Spinal cord (tissue), 10 donors: ENCODE measurements around the gene WASF1. TPM values are rescaled to one million over a fixed set of nuclear protein-coding genes. Genes with fewer than 3 reads are reported as not detected.

ENCODE experiments used
- DNase-seq, 6 donors: peaks; one replicate each; pipeline versions ENCODE4 v3.0.0 to v3.0.0-alpha.2; 2013 to 2015; ENCODE audit warnings: low spot score in 6 of 6, low read depth in 4 of 6
- H3K27ac ChIP-seq: one replicate; pipeline ENCODE4 v1.5.1; 2013; ENCODE audit warnings: low read depth, low read length, control low read depth
- H3K27me3 ChIP-seq: one replicate; pipeline ENCODE4 v1.6.1; 2013; ENCODE audit warnings: low read length; ENCODE audit not compliant: control insufficient read depth, insufficient read depth
- H3K36me3 ChIP-seq: one replicate; pipeline ENCODE4 v1.6.1; 2013; ENCODE audit warnings: low read length; ENCODE audit not compliant: control insufficient read depth, insufficient read depth
- H3K4me1 ChIP-seq: one replicate; pipeline ENCODE4 v1.6.1; 2013; ENCODE audit warnings: low read length; ENCODE audit not compliant: control insufficient read depth, insufficient read depth
- H3K4me3 ChIP-seq: one replicate; pipeline ENCODE4 v1.5.1; 2013; ENCODE audit warnings: low read depth, low read length, control low read depth
- H3K9me3 ChIP-seq: one replicate; pipeline ENCODE4 v1.6.1; 2013; ENCODE audit warnings: low read length; ENCODE audit not compliant: control insufficient read depth, insufficient read depth
- WGBS: methylation state at CpG from one replicate; pipeline ENCODE4 v1.1.5; 2013; ENCODE audit warnings: missing lambda C conversion rate; ENCODE audit not compliant: insufficient coverage; 5-methylcytosine and 5-hydroxymethylcytosine counted together
- polyA plus RNA-seq, 2 donors: library from polyadenylated mRNA; unstranded; fragments of 120-200 nt; gene quantifications; one replicate each; pipeline ENCODE4 v1.2.1, GENCODE V29; 2013; ENCODE audit not compliant: insufficient read length in 2 of 2
- total RNA-seq, 2 donors: library from RNA; depleted of rRNA in 1 of 2; stranded (reverse); fragments of 120-200 nt in 1 of 2; fragments of >200 nt in 1 of 2; gene quantifications; one replicate each; pipeline versions ENCODE4 v1.2.3 to v1.2.4, GENCODE V29; 2013 to 2014
- donor health status: healthy.

WASF1 gene
- total and polyA plus RNA-seq, 4 donors = 19.3 to 239 (median 113) TPM

DNA sequence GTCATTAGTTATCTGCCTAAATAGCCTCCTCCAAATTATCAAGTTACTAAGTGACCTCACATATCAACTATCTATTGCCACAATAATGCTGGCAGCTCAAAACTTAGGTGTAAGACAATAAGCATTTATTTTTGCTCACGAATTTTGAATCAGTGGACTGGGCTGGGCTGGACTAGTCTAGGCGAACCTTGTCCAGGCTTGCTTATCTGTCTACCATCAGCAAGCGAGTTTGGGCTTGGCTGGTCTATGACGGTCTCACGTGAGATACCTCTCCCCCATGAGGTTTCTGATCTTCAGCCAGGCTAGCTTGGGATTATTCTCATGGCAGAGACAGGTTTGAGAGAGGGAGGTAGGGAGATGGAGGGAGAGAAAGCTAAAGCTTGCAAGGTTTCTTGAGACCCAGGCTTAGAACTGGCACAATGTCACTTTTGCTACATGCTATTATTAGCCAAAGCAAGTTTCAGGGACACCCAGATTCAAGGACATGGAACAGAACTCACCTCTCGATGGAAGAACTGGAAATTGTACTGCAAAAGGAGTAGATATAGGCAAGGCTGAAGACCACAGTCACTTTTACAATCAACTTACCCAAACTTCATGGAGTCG, 80.9 kb downstream of the WASF1 start:
- H3K36me3 ChIP-seq = peaks cover 15% of the 10 kb centered on the region
- no peak overlapping the region for H3K27ac ChIP-seq
- no peak for DNase-seq
- WGBS = 95% methylated on average over 6 of the region's 7 CpGs
- H3K27me3 ChIP-seq = no peaks in the 10 kb centered on the region
- H3K9me3 ChIP-seq = no peaks in the 10 kb centered on the region
- no peaks in the 10 kb centered on the region for H3K4me1 ChIP-seq
- no peak overlapping the region for H3K4me3 ChIP-seq

DNA sequence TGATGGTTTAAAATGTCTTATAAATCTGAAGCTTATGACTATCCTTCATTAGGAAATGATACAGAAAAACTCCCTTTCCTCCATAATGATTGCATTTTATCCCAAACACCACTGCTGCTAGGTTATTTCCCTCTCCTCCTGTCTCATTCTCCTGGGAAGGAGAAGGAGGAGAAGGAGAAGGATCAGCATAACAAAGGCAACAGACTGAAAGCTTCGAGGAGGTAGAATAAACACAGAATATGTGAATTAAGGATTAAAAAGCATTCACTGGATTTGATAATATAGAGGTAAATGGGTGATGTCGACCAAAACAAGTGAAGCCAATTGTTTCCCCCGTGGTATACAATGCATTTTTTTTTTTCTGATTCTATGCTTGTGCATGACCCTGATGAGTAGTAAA, 82.0 kb downstream of the WASF1 start:
- no peaks in the 10 kb centered on the region for H3K27me3 ChIP-seq
- WGBS = no CpG with 5 or more reads among the region's 3 CpGs
- H3K4me3 ChIP-seq = no peak overlapping the region
- no peaks in the 10 kb centered on the region for H3K9me3 ChIP-seq
- no peak for DNase-seq
- no peaks in the 10 kb centered on the region for H3K4me1 ChIP-seq
- peaks cover 15% of the 10 kb centered on the region for H3K36me3 ChIP-seq
- H3K27ac ChIP-seq = no peak overlapping the region

DNA sequence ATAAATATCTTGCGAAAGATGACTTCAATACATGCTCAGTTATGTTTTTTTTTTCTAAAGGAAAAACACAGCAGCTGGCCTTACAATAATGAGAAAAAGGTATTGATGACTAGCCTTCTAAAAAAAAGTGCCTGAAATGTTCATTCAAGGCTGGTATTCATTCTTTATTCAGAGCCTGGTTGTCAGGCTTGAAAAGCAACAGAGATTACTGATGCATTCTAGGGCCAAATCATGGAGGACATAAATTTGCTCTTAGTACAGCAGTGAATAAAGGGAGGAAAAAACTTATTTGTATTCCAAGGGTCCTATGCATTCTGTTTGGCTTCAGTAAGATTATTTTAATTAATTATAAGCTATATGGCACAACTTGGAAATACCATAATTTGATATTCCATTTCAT, 83.5 kb downstream of the WASF1 start:
- Histone ChIP-seq H3K27me3 (no peaks in the 10 kb centered on the region), H3K36me3 (peaks cover 8% of the 10 kb centered on the region), H3K27ac (no peak overlapping the region), H3K4me1 (no peaks in the 10 kb centered on the region), H3K9me3 (no peaks in the 10 kb centered on the region), H3K4me3 (no peak overlapping the region)
- peak in 2 of 6 donors; percentile 31 to 37 for DNase-seq
- no CpG with 5 or more reads among the region's 1 CpG for WGBS

DNA sequence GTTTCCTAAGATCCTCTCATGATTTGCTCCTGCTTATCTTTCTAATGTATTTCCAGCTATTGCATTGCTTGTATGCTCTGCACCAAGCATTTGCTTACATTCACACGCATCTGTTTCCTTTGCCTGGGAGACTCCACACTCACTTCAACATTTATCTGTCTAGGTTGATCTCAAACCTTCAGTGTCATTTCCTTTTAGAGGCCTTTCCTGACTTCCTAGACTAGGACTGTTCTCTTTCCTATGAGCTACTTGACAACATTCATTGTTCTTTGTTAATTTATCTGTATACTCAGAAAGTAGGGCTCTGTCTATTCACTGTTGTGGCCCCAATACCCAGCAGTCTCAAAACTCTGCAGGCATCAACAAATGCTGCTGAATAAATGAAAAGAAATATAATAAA, 84.4 kb downstream of the WASF1 start:
- Histone ChIP-seq H3K27me3 (no peaks in the 10 kb centered on the region), H3K36me3 (peaks cover 8% of the 10 kb centered on the region), H3K9me3 (no peaks in the 10 kb centered on the region), H3K4me1 (no peaks in the 10 kb centered on the region), H3K27ac (peak overlapping the region; percentile 35), H3K4me3 (no peak overlapping the region)
- DNase-seq = peak in 2 of 6 donors; percentile 14 to 17
- 33% methylated on average over 1 of the region's 1 CpG for WGBS

DNA sequence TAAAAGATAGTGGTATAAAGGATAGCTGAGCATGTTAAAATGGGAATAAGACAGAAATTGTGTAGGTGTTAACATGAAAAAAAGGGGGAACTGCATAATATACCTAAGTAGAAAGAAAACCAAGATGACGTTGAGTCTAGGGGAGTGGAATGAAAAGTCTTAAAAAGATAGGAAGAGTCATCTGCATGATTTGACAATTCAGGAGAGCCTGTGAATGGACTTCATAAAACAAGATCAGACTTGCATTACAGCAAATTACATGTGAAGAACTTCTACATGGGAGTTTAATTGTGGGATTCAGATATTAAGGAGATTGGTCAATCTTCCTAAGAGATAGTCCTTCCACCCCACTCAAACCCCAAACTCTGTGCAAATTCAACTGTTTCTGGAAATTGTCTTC, 85.5 kb downstream of the WASF1 start:
- Histone ChIP-seq H3K36me3 (peaks cover 4% of the 10 kb centered on the region), H3K4me3 (no peak overlapping the region), H3K9me3 (no peaks in the 10 kb centered on the region), H3K4me1 (no peaks in the 10 kb centered on the region), H3K27me3 (no peaks in the 10 kb centered on the region), H3K27ac (no peak overlapping the region)
- DNase-seq = no peak
- WGBS = no CpG with 5 or more reads among the region's 1 CpG

DNA sequence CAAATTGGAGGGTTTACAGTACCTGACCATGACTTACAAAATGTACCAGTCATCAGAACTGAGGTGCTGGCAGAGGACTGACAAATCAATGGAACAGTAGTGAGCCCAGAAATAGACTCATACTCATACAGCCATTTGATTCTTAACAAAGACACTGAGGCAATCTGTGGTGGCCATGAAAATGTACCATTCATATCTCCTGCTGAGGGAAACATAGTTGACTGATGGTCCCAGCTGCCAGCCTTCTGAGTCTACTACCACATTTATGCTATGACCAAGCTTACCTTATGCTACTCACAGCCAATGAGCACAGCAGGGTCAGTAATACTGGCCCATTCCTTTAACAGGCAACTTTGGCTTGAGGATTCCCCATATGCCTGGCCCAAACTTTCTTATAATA, 88.6 kb downstream of the WASF1 start:
- Histone ChIP-seq H3K4me1 (no peaks in the 10 kb centered on the region), H3K27ac (no peak overlapping the region), H3K4me3 (no peak overlapping the region), H3K27me3 (no peaks in the 10 kb centered on the region), H3K36me3 (no peaks in the 10 kb centered on the region), H3K9me3 (no peaks in the 10 kb centered on the region)
- DNase-seq = no peak

DNA sequence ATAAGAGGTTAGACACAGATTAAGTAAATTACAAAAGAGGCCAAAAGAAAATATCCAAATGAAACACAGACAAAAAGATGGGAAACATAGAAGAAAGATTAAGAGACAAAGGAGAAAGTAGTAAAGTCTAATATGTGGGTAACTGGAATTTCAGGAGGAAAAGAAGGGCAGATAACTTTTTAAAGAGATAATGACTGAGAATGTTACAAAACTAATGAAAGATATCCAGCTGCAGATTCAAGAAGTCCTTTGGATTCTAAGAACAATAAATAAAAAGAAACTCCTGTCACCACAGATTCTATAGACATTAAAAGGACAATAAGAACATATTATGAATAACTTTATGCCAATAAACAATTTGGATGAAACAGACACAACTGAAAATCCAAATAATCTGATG, 90.1 kb downstream of the WASF1 start:
- DNase-seq = no peak
- no peaks in the 10 kb centered on the region for H3K9me3 ChIP-seq
- no peak overlapping the region for H3K4me3 ChIP-seq
- no peaks in the 10 kb centered on the region for H3K36me3 ChIP-seq
- H3K4me1 ChIP-seq = no peaks in the 10 kb centered on the region
- H3K27me3 ChIP-seq = no peaks in the 10 kb centered on the region
- H3K27ac ChIP-seq = no peak overlapping the region

DNA sequence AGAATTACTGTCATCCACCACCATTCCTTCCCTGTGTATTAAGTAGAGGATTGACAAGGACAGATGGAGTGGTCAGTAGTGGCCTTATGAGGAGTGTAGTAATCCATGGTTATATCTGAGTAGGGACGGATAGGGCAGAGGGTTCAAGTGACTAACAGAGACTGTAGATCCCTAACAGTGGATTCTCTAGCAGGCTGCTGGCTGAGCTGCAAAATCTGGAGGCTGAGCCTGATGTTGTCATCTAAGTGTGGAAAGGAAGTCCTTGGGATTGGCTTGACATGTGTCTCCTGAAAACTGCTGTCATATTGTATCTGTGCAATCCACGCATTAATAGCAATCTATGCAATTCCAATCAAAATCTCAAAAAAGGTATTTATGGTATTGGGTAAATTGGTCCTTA, 94.2 kb downstream of the WASF1 start:
- H3K9me3 ChIP-seq = peaks cover 1% of the 10 kb centered on the region
- no peaks in the 10 kb centered on the region for H3K27me3 ChIP-seq
- no peaks in the 10 kb centered on the region for H3K4me1 ChIP-seq
- DNase-seq = no peak
- H3K36me3 ChIP-seq = no peaks in the 10 kb centered on the region
- no peak overlapping the region for H3K27ac ChIP-seq
- no peak overlapping the region for H3K4me3 ChIP-seq
- 100% methylated on average over 1 of the region's 2 CpGs for whole genome bisulfite sequencing

DNA sequence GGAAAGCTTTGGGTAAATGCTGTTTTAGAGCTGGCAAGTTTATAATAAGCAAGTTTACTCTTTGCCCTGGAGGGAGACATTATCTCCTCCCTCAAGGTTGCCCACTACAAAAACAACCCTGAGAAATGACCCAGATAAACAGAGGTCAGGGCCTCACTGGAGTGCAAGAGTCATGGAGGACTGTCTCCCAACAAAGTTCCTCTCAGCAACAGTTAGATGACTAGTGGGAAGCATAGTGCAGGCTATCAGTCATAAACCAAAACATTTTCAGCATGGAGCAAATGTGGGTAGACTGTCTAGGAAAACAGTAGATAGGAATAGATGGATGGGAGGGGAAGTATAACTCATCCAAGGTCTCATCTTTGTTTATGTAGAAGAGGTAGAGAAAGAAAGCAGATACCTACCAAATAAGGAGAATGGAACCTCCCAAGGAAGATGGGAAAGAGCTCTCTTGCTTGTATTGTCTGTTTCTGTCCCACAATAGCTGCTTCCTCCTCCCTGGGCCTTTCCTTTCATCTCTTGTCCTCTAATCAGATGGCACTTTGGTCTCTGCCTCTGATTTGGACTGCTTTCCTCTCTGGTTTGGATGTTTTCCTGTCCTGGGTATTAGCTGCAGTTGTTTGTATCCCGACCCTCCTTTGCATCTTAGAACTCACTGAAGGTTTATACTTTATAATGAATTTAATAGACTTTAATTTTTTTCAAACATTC, 95.4 kb downstream of the WASF1 start:
- no peak for DNase-seq
- H3K4me1 ChIP-seq = no peaks in the 10 kb centered on the region
- peaks cover 1% of the 10 kb centered on the region for H3K9me3 ChIP-seq
- no peaks in the 10 kb centered on the region for H3K36me3 ChIP-seq
- no peaks in the 10 kb centered on the region for H3K27me3 ChIP-seq
- WGBS = no CpG with 5 or more reads among the region's 1 CpG
- no peak overlapping the region for H3K4me3 ChIP-seq
- no peak overlapping the region for H3K27ac ChIP-seq

DNA sequence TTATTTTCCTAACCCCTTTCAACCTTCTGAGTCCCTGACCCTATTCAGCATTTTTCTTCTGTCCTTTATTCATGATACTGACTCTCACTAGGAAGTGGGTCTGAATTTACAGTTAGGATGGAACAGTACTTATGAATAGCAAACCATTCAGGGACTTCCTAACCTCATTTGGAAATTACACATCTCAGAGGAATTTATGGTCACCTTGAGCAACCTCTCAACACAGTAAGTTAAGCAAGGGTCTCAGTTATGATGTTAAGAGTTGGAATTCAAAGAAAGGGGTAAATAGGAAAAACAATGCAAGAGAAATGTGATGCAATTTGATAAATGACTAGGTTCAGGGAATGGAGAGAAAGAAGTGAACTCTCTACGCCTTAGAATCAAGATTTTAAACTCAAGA, 104.1 kb downstream of the WASF1 start:
- Histone ChIP-seq H3K4me1 (no peaks in the 10 kb centered on the region), H3K9me3 (no peaks in the 10 kb centered on the region), H3K27me3 (no peaks in the 10 kb centered on the region), H3K4me3 (no peak overlapping the region), H3K27ac (no peak overlapping the region), H3K36me3 (no peaks in the 10 kb centered on the region)
- no peak for DNase-seq
- WGBS = no CpG with 5 or more reads among the region's 1 CpG
